ENCODE results near the gene TMOD4. TPM values are rescaled to one million over a fixed set of nuclear protein-coding genes. Genes with fewer than 3 reads are reported as not detected.
A peak's percentile ranks its signal among the peaks of the same experiment; 100 is the strongest.
"Not testable (repeated sequence)": the region's sequence is repeated elsewhere in the genome, so short reads cannot be mapped to it uniquely, and the experiment has no call there.

TMOD4 gene
- total RNA-seq, 1 experiment from 2014 or later, result 1.3 TPM

GRCh38 chr1:151197863-151198253 lies 22.1 kb upstream of the TMOD4 start:
- Mint-ChIP-seq H3K4me1 (ENCODE audit: low read depth, unreplicated experiment) (peaks cover 13% of the 10 kb centered on the region), H3K9me3 (ENCODE audit: unreplicated experiment) (no peaks in the 10 kb centered on the region), H3K27me3 (ENCODE audit: insufficient read depth, unreplicated experiment) (no peaks in the 10 kb centered on the region), H3K4me3 (ENCODE audit: unreplicated experiment) (peak overlapping the region; percentile 89), H3K27ac (ENCODE audit: unreplicated experiment) (peak overlapping the region; percentile 92), H3K36me3 (ENCODE audit: insufficient read depth, unreplicated experiment) (peaks cover 53% of the 10 kb centered on the region)
- TF ChIP-seq CTCF (IDR thresholded peaks at IDR 0.05; ENCODE audit: insufficient read depth in 1 of 2, low read depth in 1 of 2, low read length in 1 of 2, severe bottlenecking in 1 of 2, unreplicated experiment in 1 of 2), result no peak
- Histone ChIP-seq H3K4me3 (ENCODE audit: low read depth, low read length) (peak overlapping the region; percentile 60), H3K9me3 (no peaks in the 10 kb centered on the region), H3K4me1 (peaks cover 4% of the 10 kb centered on the region; the same call in 1 of the 2 replicates), H3K36me3 (ENCODE audit: control insufficient read depth, insufficient read depth, low read length) (no peaks in the 10 kb centered on the region; the same call in 1 of the 2 replicates), H3K27me3 (replicated peaks; ENCODE audit: control insufficient read depth, insufficient read depth, low read length) (no peaks in the 10 kb centered on the region)
- ChIA-PET CTCF (no interaction called here), POLR2A (interaction anchor here (1.6 kb wide), 2 partner anchors 57 to 84 kb away, joined by 12 read pairs; partner anchors contain the start of genes PSMD4 and ZNF687)
- BruUV-seq (replicated peaks), result TSS peak; percentile 74
- peak; percentile 65 to 76 for DNase-seq
- intact Hi-C loops (cut with micrococcal nuclease; ENCODE audit: unreplicated experiment), result loop anchor here (1.0 to 5.0 kb wide), 4 partner anchors 83 to 794 kb away; partner anchors contain the start of genes CGN, S100A10 and SNX27

GRCh38 chr1:151196292-151196800 lies 20.6 kb upstream of the TMOD4 start:
- peak; percentile 46 to 71 for TF ChIP-seq CTCF (IDR thresholded peaks at IDR 0.05; ENCODE audit: insufficient read depth in 1 of 2, low read depth in 1 of 2, low read length in 1 of 2, severe bottlenecking in 1 of 2, unreplicated experiment in 1 of 2)
- H3K27ac Mint-ChIP-seq (ENCODE audit: unreplicated experiment), result peak overlapping the region; percentile 92
- H3K4me3 Mint-ChIP-seq (ENCODE audit: unreplicated experiment), result peak overlapping the region; percentile 89
- peaks cover 42% of the 10 kb centered on the region for H3K36me3 Mint-ChIP-seq (ENCODE audit: insufficient read depth, unreplicated experiment)
- peak overlapping the region; percentile 34 for H3K4me3 ChIP-seq (ENCODE audit: low read depth, low read length)
- peaks cover 13% of the 10 kb centered on the region for H3K4me1 Mint-ChIP-seq (ENCODE audit: low read depth, unreplicated experiment)
- peaks cover 4% of the 10 kb centered on the region; the same call in 1 of the 2 replicates for H3K4me1 ChIP-seq
- DNase-seq, result peak; percentile 82 to 84
- TSS peak; percentile 5 for BruUV-seq (replicated peaks)
- POLR2A ChIA-PET, result interaction anchor here (1.6 kb wide), 2 partner anchors 58 to 85 kb away, joined by 12 read pairs; partner anchors contain the start of genes PSMD4 and ZNF687
- intact Hi-C loops (cut with micrococcal nuclease; ENCODE audit: unreplicated experiment), result loop anchor here (1.0 to 5.0 kb wide), 5 partner anchors 55 to 796 kb away; partner anchors contain the start of genes CGN, S100A10 and SNX27
- H3K9me3 ChIP-seq, result no peaks in the 10 kb centered on the region
- no peaks in the 10 kb centered on the region for H3K27me3 ChIP-seq (replicated peaks; ENCODE audit: control insufficient read depth, insufficient read depth, low read length)
- no peaks in the 10 kb centered on the region; the same call in 1 of the 2 replicates for H3K36me3 ChIP-seq (ENCODE audit: control insufficient read depth, insufficient read depth, low read length)
- CTCF ChIA-PET, result interaction anchor here (0.6 to 1.0 kb wide), 6 partner anchors 55 to 580 kb away, joined by 3 to 6 read pairs (median 4); partner anchors contain the start of gene PSMD4
- no peaks in the 10 kb centered on the region for H3K27me3 Mint-ChIP-seq (ENCODE audit: insufficient read depth, unreplicated experiment)
- H3K9me3 Mint-ChIP-seq (ENCODE audit: unreplicated experiment), result no peaks in the 10 kb centered on the region

- Mint-ChIP-seq H3K4me3 (ENCODE audit: unreplicated experiment) (peak overlapping the region; percentile 89), H3K36me3 (ENCODE audit: insufficient read depth, unreplicated experiment) (peaks cover 40% of the 10 kb centered on the region), H3K27ac (ENCODE audit: unreplicated experiment) (peak overlapping the region; percentile 92)
- not testable (repeated sequence) for H3K4me1 Mint-ChIP-seq (ENCODE audit: low read depth, unreplicated experiment); H3K9me3 ChIP-seq; H3K9me3 Mint-ChIP-seq (ENCODE audit: unreplicated experiment); H3K27me3 ChIP-seq (replicated peaks; ENCODE audit: control insufficient read depth, insufficient read depth, low read length); H3K27me3 Mint-ChIP-seq (ENCODE audit: insufficient read depth, unreplicated experiment); H3K36me3 ChIP-seq (ENCODE audit: control insufficient read depth, insufficient read depth, low read length); H3K4me1 ChIP-seq
- ChIA-PET CTCF (interaction anchor here (0.7 to 1.0 kb wide), 2 partner anchors 57 to 86 kb away, joined by 3 to 8 read pairs; no protein-coding TSS in a partner anchor), POLR2A (interaction anchor here (0.6 to 0.8 kb wide), 5 partner anchors 29 to 199 kb away, joined by 4 to 9 read pairs (median 6); partner anchors contain the start of gene MINDY1)
- intact Hi-C loops (cut with micrococcal nuclease; ENCODE audit: unreplicated experiment), result loop anchor here (5.0 kb wide), 3 partner anchors 317 to 797 kb away; partner anchors contain the start of genes CGN, S100A10 and SNX27
- TSS peak; percentile 11 for BruUV-seq (replicated peaks)
- DNase-seq, result peak; percentile 83 to 93
- H3K4me3 ChIP-seq (ENCODE audit: low read depth, low read length), result peak overlapping the region; percentile 34
These were observed 19.3 kb upstream of the TMOD4 start for GRCh38 chr1:151194894-151195594.
